ENCODE results near the gene SLC2A4RG. TPM values are rescaled to one million over a fixed set of nuclear protein-coding genes. Genes with fewer than 3 reads are reported as not detected.

The SLC2A4RG gene
- total and polyA plus RNA-seq, 2 of the 13 experiments (the other 11 are each of a cell fraction or from before 2014, with no cell fraction given) = 91.4 to 95.9 TPM

DNA sequence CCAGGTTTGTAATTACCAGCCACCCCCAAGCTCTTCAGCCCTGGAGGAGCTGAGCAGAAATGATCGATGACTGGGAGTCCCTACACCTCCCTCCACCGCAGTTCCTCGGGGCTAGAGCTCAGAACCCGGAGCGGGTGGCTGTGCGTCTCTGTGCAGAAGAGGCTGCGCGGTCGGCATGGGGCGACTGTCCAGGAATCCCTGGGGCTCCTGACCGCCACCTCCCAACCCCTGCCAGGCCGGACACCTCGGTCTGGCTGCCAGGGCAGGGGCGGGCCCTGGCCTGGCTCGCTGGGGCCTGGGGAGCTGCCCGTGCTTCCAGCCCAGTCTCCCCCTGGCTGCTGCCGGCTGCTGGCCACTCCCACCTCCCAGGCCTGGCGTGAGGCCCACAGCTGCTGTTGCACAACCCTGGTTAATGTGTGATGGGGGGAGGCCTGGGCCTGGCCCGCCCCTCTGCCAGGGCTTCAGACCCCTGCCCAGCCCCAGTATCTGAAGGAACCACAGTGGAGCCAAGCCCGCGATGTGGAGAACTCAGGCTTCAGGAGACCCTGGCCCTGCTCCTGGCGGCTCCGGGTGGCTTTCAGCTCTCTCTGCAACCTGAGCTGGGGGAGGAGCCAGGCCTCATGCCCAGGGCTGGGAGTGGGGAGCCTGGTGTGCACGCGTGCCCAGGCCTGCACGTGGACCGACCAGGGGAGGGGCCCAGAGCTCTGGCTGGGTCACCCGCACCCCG, 1.2 kb downstream of the SLC2A4RG start (continued):
- TF ChIP-seq, protein P1, sequence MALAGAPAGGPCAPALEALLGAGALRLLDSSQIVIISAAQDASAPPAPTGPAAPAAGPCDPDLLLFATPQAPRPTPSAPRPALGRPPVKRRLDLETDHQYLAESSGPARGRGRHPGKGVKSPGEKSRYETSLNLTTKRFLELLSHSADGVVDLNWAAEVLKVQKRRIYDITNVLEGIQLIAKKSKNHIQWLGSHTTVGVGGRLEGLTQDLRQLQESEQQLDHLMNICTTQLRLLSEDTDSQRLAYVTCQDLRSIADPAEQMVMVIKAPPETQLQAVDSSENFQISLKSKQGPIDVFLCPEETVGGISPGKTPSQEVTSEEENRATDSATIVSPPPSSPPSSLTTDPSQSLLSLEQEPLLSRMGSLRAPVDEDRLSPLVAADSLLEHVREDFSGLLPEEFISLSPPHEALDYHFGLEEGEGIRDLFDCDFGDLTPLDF (CRISPR knock-in tag; IDR thresholded peaks at IDR 0.05) = peak; percentile 81
- peak; percentile 100 for TF ChIP-seq KLF9 (CRISPR knock-in tag; IDR thresholded peaks at IDR 0.05; ENCODE audit: low read depth)
- TF ChIP-seq, protein P2, sequence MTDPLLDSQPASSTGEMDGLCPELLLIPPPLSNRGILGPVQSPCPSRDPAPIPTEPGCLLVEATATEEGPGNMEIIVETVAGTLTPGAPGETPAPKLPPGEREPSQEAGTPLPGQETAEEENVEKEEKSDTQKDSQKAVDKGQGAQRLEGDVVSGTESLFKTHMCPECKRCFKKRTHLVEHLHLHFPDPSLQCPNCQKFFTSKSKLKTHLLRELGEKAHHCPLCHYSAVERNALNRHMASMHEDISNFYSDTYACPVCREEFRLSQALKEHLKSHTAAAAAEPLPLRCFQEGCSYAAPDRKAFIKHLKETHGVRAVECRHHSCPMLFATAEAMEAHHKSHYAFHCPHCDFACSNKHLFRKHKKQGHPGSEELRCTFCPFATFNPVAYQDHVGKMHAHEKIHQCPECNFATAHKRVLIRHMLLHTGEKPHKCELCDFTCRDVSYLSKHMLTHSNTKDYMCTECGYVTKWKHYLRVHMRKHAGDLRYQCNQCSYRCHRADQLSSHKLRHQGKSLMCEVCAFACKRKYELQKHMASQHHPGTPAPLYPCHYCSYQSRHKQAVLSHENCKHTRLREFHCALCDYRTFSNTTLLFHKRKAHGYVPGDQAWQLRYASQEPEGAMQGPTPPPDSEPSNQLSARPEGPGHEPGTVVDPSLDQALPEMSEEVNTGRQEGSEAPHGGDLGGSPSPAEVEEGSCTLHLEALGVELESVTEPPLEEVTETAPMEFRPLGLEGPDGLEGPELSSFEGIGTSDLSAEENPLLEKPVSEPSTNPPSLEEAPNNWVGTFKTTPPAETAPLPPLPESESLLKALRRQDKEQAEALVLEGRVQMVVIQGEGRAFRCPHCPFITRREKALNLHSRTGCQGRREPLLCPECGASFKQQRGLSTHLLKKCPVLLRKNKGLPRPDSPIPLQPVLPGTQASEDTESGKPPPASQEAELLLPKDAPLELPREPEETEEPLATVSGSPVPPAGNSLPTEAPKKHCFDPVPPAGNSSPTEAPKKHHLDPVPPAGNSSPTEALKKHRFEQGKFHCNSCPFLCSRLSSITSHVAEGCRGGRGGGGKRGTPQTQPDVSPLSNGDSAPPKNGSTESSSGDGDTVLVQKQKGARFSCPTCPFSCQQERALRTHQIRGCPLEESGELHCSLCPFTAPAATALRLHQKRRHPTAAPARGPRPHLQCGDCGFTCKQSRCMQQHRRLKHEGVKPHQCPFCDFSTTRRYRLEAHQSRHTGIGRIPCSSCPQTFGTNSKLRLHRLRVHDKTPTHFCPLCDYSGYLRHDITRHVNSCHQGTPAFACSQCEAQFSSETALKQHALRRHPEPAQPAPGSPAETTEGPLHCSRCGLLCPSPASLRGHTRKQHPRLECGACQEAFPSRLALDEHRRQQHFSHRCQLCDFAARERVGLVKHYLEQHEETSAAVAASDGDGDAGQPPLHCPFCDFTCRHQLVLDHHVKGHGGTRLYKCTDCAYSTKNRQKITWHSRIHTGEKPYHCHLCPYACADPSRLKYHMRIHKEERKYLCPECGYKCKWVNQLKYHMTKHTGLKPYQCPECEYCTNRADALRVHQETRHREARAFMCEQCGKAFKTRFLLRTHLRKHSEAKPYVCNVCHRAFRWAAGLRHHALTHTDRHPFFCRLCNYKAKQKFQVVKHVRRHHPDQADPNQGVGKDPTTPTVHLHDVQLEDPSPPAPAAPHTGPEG (CRISPR knock-in tag; IDR thresholded peaks at IDR 0.05) = peak; percentile 91; the same call in 1 of the 2 replicates
- peak; percentile 99 for TF ChIP-seq HDAC2 (CRISPR knock-in tag; IDR thresholded peaks at IDR 0.05)
- peak; percentile 97 for TF ChIP-seq XRCC5 (optimal IDR thresholded peaks at IDR 0.05; ENCODE audit: low read length)
- TF ChIP-seq SETDB1 (CRISPR knock-in tag; IDR thresholded peaks at IDR 0.05; ENCODE audit: borderline replicate concordance) = no peak
- no peak; the same call in none of the 2 replicates for TF ChIP-seq ZNF251 (CRISPR knock-in tag; IDR thresholded peaks at IDR 0.05)
- TF ChIP-seq ZNF570 (CRISPR knock-in tag; IDR thresholded peaks at IDR 0.05; ENCODE audit: borderline replicate concordance) = peak; percentile 92; the same call in 1 of the 2 replicates
- TF ChIP-seq SNAPC2 (CRISPR knock-in tag; IDR thresholded peaks at IDR 0.05) = 0 out of 2 replicates have a peak, but pooled peaks have one; percentile 84
- peak; percentile 90; the same call in 1 of the 2 replicates for TF ChIP-seq GZF1 (CRISPR knock-in tag; IDR thresholded peaks at IDR 0.05)
- TF ChIP-seq ZNF160 (CRISPR knock-in tag; IDR thresholded peaks at IDR 0.05) = peak; percentile 85; the same call in 1 of the 2 replicates
- no peak for TF ChIP-seq HHEX (CRISPR knock-in tag; IDR thresholded peaks at IDR 0.05)
- no peak for TF ChIP-seq ZNF33A (CRISPR knock-in tag; IDR thresholded peaks at IDR 0.05; ENCODE audit: borderline replicate concordance)
- peak; percentile 91; the same call in 1 of the 2 replicates for TF ChIP-seq ZSCAN25 (CRISPR knock-in tag; IDR thresholded peaks at IDR 0.05)
- no peak for TF ChIP-seq ZNF562 (CRISPR knock-in tag; IDR thresholded peaks at IDR 0.05; ENCODE audit: borderline replicate concordance)
- TF ChIP-seq ZIK1 (CRISPR knock-in tag; IDR thresholded peaks at IDR 0.05; ENCODE audit: borderline replicate concordance, low read depth) = peak; percentile 77
- peak; percentile 98 for TF ChIP-seq ZNF572 (CRISPR knock-in tag; IDR thresholded peaks at IDR 0.05)
- TF ChIP-seq HMGA1 (CRISPR knock-in tag; conservative IDR thresholded peaks at IDR 0.05) = no peak
- peak; percentile 26; the same call in 1 of the 2 replicates for TF ChIP-seq NFE2 (CRISPR knock-in tag; IDR thresholded peaks at IDR 0.05)
- 0 out of 2 replicates have a peak, but pooled peaks have one; percentile 64 for TF ChIP-seq NCOA5 (CRISPR knock-in tag; IDR thresholded peaks at IDR 0.05)
- TF ChIP-seq, protein P3, sequence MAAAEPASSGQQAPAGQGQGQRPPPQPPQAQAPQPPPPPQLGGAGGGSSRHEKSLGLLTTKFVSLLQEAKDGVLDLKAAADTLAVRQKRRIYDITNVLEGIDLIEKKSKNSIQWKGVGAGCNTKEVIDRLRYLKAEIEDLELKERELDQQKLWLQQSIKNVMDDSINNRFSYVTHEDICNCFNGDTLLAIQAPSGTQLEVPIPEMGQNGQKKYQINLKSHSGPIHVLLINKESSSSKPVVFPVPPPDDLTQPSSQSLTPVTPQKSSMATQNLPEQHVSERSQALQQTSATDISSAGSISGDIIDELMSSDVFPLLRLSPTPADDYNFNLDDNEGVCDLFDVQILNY (CRISPR knock-in tag; conservative IDR thresholded peaks at IDR 0.05) = no peak
- peak; percentile 79 for TF ChIP-seq PHF5A (CRISPR knock-in tag; IDR thresholded peaks at IDR 0.05; ENCODE audit: low read depth, unreplicated experiment)
- peak; percentile 58 for TF ChIP-seq ZNF629 (CRISPR knock-in tag; conservative IDR thresholded peaks at IDR 0.05)
- peak; percentile 82 for TF ChIP-seq HMG20A (CRISPR knock-in tag; IDR thresholded peaks at IDR 0.05; ENCODE audit: borderline replicate concordance)

Data from HepG2 (cell line).